ENCODE results near the gene ZNF185. TPM values are rescaled to one million over a fixed set of nuclear protein-coding genes. Genes with fewer than 3 reads are reported as not detected.

ZNF185 gene
- 1 to 10 TPM; 2.0 to 2.3 TPM for total RNA-seq

GRCh38 chrX:152897222-152898131, at the start of gene ZNF185:
TSS of gene ZNF185 (plus strand) at chrX:152898067. CDS start at chrX:152914490, 16,423 bp downstream.
- DNase-seq (ENCODE audit: low spot score in 2 of 2) = no peak
- ATAC-seq = peak in 1 of 2 donors; percentile 73
- no peaks in the 10 kb centered on the region for H3K9me3 Mint-ChIP-seq
- H3K36me3 Mint-ChIP-seq = no peaks in the 10 kb centered on the region
- H3K27ac Mint-ChIP-seq = peak within 1 kb of the TSS in 1 of 2 donors; percentile 74

- no peaks in the 10 kb centered on the region for H3K36me3 Mint-ChIP-seq
- no peak overlapping the region for H3K27ac Mint-ChIP-seq
- no peaks in the 10 kb centered on the region for H3K9me3 Mint-ChIP-seq
- DNase-seq (ENCODE audit: low spot score in 2 of 2) (no peak), ATAC-seq (no peak)
Measured at GRCh38 chrX:152850465-152850864, 47.4 kb upstream of the ZNF185 start.

GRCh38 chrX:152853986-152854385, 43.9 kb upstream of the ZNF185 start:
- no peak for ATAC-seq
- no peaks in the 10 kb centered on the region for H3K36me3 Mint-ChIP-seq
- peak overlapping the region in 1 of 2 donors; percentile 45 for H3K27ac Mint-ChIP-seq

GRCh38 chrX:152861116-152861515, 36.8 kb upstream of the ZNF185 start:
- Mint-ChIP-seq H3K36me3 (no peaks in the 10 kb centered on the region), H3K27ac (peak overlapping the region in 1 of 2 donors; percentile 55), H3K9me3 (no peaks in the 10 kb centered on the region)
- DNase-seq (ENCODE audit: low spot score in 2 of 2) = no peak
- ATAC-seq = no peak

More at GRCh38 chrX:152853986-152854385, 43.9 kb upstream of the ZNF185 start:
- no peaks in the 10 kb centered on the region for H3K9me3 Mint-ChIP-seq
- DNase-seq (ENCODE audit: low spot score in 2 of 2) = no peak

- Mint-ChIP-seq H3K36me3 (no peaks in the 10 kb centered on the region), H3K9me3 (no peaks in the 10 kb centered on the region), H3K27ac (no peak overlapping the region)
- no peak for ATAC-seq
- DNase-seq (ENCODE audit: low spot score in 2 of 2) = no peak
Measured at GRCh38 chrX:152861826-152862225, 36.0 kb upstream of the ZNF185 start.

- Mint-ChIP-seq H3K36me3 (no peaks in the 10 kb centered on the region), H3K27ac (no peak overlapping the region), H3K9me3 (no peaks in the 10 kb centered on the region)
- ATAC-seq (no peak), DNase-seq (ENCODE audit: low spot score in 2 of 2) (no peak)
Measured at GRCh38 chrX:152865232-152865920, 32.5 kb upstream of the ZNF185 start.

GRCh38 chrX:152866386-152866785, 31.5 kb upstream of the ZNF185 start:
- DNase-seq (ENCODE audit: low spot score in 2 of 2) = no peak
- no peak for ATAC-seq
- Mint-ChIP-seq H3K27ac (no peak overlapping the region), H3K36me3 (no peaks in the 10 kb centered on the region), H3K9me3 (no peaks in the 10 kb centered on the region)

GRCh38 chrX:152869972-152870371, 27.9 kb upstream of the ZNF185 start:
- ATAC-seq (no peak), DNase-seq (ENCODE audit: low spot score in 2 of 2) (no peak)
- Mint-ChIP-seq H3K36me3 (no peaks in the 10 kb centered on the region), H3K27ac (no peak overlapping the region), H3K9me3 (no peaks in the 10 kb centered on the region)

- Mint-ChIP-seq H3K36me3 (no peaks in the 10 kb centered on the region), H3K9me3 (no peaks in the 10 kb centered on the region), H3K27ac (no peak overlapping the region)
- ATAC-seq (no peak), DNase-seq (ENCODE audit: low spot score in 2 of 2) (no peak)
Measured at GRCh38 chrX:152871260-152871659, 26.6 kb upstream of the ZNF185 start.

- H3K36me3 Mint-ChIP-seq = no peaks in the 10 kb centered on the region
- DNase-seq (ENCODE audit: low spot score in 2 of 2) = no peak
- ATAC-seq = no peak
- H3K9me3 Mint-ChIP-seq = no peaks in the 10 kb centered on the region
- no peak overlapping the region for H3K27ac Mint-ChIP-seq
Measured at GRCh38 chrX:152872522-152872921, 25.3 kb upstream of the ZNF185 start.

GRCh38 chrX:152873361-152873760, 24.5 kb upstream of the ZNF185 start:
- DNase-seq (ENCODE audit: low spot score in 2 of 2) (no peak), ATAC-seq (no peak)

GRCh38 chrX:152876931-152877840, 20.7 kb upstream of the ZNF185 start:
- DNase-seq (ENCODE audit: low spot score in 2 of 2) (no peak), ATAC-seq (no peak)
- Mint-ChIP-seq H3K36me3 (no peaks in the 10 kb centered on the region), H3K27ac (no peak overlapping the region), H3K9me3 (no peaks in the 10 kb centered on the region)

More at GRCh38 chrX:152873361-152873760, 24.5 kb upstream of the ZNF185 start:
- Mint-ChIP-seq H3K9me3 (no peaks in the 10 kb centered on the region), H3K27ac (peak overlapping the region in 1 of 2 donors; percentile 66), H3K36me3 (no peaks in the 10 kb centered on the region)

GRCh38 chrX:152878976-152879755, 18.7 kb upstream of the ZNF185 start:
- Mint-ChIP-seq H3K36me3 (no peaks in the 10 kb centered on the region), H3K9me3 (no peaks in the 10 kb centered on the region), H3K27ac (no peak overlapping the region)
- ATAC-seq (no peak), DNase-seq (ENCODE audit: low spot score in 2 of 2) (no peak)

GRCh38 chrX:152881289-152881688, 16.6 kb upstream of the ZNF185 start:
- H3K27ac Mint-ChIP-seq = no peak overlapping the region
- DNase-seq (ENCODE audit: low spot score in 2 of 2) = no peak
- no peaks in the 10 kb centered on the region for H3K9me3 Mint-ChIP-seq
- no peak for ATAC-seq
- H3K36me3 Mint-ChIP-seq = no peaks in the 10 kb centered on the region

- DNase-seq (ENCODE audit: low spot score in 2 of 2) (no peak), ATAC-seq (no peak)
- H3K36me3 Mint-ChIP-seq = no peaks in the 10 kb centered on the region
- no peaks in the 10 kb centered on the region for H3K9me3 Mint-ChIP-seq
- no peak overlapping the region for H3K27ac Mint-ChIP-seq
Measured at GRCh38 chrX:152884171-152884570, 13.7 kb upstream of the ZNF185 start.

GRCh38 chrX:152886716-152887115, 11.2 kb upstream of the ZNF185 start:
- Mint-ChIP-seq H3K36me3 (peaks cover 0 to 4% of the 10 kb centered on the region in 2 donors), H3K27ac (no peak overlapping the region), H3K9me3 (no peaks in the 10 kb centered on the region)
- ATAC-seq = no peak
- DNase-seq (ENCODE audit: low spot score in 2 of 2) = no peak

Data from activated naive CD4-positive, alpha-beta T cell treated with anti-CD3 and anti-CD28 coated beads, Interleukin-2, amount 50 U/mL, for 72 hours (primary cell).